Measurements from ENCODE around the gene RRM1. TPM values are rescaled to one million over a fixed set of nuclear protein-coding genes. Genes with fewer than 3 reads are reported as not detected.

Gene RRM1
- total RNA-seq, 3 donors from 2014 or later, result 29.5 to 63.4 (median 36.3) TPM

GRCh38 chr11:4054643-4055042 lies 40.0 kb upstream of the RRM1 start:
- intact Hi-C loops (cut with DNase I, micrococcal nuclease), result no loop called here
- Histone ChIP-seq H3K4me1 (ENCODE audit: low read depth) (peaks cover 13% of the 10 kb centered on the region), H3K9me3 (no peaks in the 10 kb centered on the region), H3K36me3 (ENCODE audit: low read depth) (no peaks in the 10 kb centered on the region), H3K4me3 (no peak overlapping the region)
- ATAC-seq (no peak), DNase-seq (no peak)
- no peak for TF ChIP-seq CTCF (IDR thresholded peaks at IDR 0.05)

- Histone ChIP-seq H3K4me1 (ENCODE audit: low read depth) (peaks cover 40% of the 10 kb centered on the region), H3K36me3 (ENCODE audit: low read depth) (no peaks in the 10 kb centered on the region), H3K9me3 (no peaks in the 10 kb centered on the region), H3K4me3 (no peak overlapping the region)
- DNase-seq (no peak), ATAC-seq (no peak)
- intact Hi-C loops (cut with DNase I, micrococcal nuclease), result no loop called here
- TF ChIP-seq CTCF (IDR thresholded peaks at IDR 0.05), result no peak
Measured at GRCh38 chr11:4059424-4059823, 35.2 kb upstream of the RRM1 start.

DNA sequence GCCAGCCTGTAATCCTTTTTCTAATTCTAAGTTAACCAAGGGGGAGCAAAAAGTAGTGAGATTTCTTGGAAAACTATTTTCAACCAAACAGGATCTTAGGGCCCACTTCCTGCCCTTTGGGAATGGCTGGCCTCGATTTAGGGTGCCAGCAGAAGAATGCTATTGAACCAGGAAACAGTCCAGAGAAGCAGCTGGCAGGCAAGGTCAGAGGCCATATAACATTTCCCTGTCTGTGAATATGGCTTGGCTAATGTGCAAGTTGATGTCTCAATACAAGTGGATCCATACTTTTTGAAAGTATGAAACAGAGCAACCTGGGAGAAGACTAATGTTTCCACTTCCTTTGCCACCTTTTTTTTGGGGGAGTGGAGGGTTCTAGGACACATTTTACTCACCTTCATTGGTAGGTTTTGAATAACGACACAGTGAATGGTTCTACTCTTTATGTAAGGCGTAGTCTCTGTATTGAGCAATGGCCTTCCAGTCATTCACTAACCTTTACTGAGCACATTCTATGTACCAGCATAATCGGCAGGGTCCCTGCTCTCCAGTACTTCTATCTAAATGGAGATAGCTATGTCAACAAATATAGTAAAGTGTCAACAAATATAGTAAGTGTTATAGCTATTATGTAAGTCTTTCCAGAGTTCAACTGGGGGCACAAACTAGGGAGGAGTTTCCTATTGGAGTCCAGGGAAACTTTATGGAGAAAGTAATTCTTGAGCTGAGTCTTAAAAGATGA lies 34.2 kb upstream of the RRM1 start:
- Histone ChIP-seq H3K36me3 (ENCODE audit: low read depth) (no peaks in the 10 kb centered on the region), H3K4me1 (ENCODE audit: low read depth) (peaks cover 48% of the 10 kb centered on the region), H3K9me3 (no peaks in the 10 kb centered on the region), H3K4me3 (no peak overlapping the region)
- DNase-seq, result peak in 2 of 3 donors; percentile 35 to 64
- no peak for TF ChIP-seq CTCF (IDR thresholded peaks at IDR 0.05)
- intact Hi-C loops (cut with DNase I, micrococcal nuclease), result no loop called here
- peak; percentile 90 for ATAC-seq

DNA sequence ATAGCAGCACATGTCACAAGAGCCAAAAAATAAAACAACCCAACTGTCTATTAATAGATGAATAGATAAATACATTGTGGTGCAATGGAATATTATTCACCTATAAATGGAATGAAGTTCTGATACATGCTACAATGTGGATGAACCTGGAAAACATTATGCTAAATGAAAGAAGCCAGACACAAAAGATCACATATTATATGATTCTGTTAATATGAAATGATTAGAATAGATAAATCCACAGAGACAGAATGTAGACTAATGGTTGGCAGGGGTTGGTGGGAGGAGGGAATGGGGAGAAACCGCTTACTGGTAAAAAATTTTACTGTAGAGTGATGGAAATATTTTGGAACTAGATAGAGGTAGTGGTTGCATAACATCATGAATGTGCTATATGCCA lies 32.9 kb upstream of the RRM1 start:
- intact Hi-C loops (cut with DNase I, micrococcal nuclease), result no loop called here
- no peak for TF ChIP-seq CTCF (IDR thresholded peaks at IDR 0.05)
- Histone ChIP-seq H3K4me1 (ENCODE audit: low read depth) (peaks cover 48% of the 10 kb centered on the region), H3K36me3 (ENCODE audit: low read depth) (no peaks in the 10 kb centered on the region), H3K9me3 (no peaks in the 10 kb centered on the region), H3K4me3 (no peak overlapping the region)
- DNase-seq (no peak), ATAC-seq (no peak)

DNA sequence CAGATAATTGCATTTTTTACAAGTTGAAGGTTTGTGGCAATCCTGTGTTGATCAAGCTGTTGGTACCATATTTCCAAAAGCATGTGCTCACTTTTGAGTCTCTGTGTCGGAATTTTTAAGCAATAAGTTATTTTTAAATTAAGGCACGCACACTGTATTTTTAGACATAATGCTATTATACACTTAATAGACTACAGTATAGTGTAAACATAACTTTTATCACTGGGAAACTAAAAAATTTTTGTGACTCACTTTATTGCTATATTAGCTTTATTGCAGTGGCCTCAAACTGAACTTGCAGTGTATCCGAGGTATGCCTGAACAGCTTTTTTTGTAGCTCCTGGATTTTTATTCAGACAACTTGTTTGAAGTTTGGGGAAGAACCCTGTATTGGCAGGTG lies 31.3 kb upstream of the RRM1 start:
- DNase-seq (no peak), ATAC-seq (peak; percentile 35)
- Histone ChIP-seq H3K4me3 (no peak overlapping the region), H3K4me1 (ENCODE audit: low read depth) (peaks cover 44% of the 10 kb centered on the region), H3K9me3 (no peaks in the 10 kb centered on the region), H3K36me3 (ENCODE audit: low read depth) (no peaks in the 10 kb centered on the region)
- no peak for TF ChIP-seq CTCF (IDR thresholded peaks at IDR 0.05)
- intact Hi-C loops (cut with DNase I, micrococcal nuclease), result no loop called here

All from mucosa of descending colon (tissue), 3 donors.